OCI-LY7 (cell line): ENCODE data around the gene C11orf58.

Experiments used
- CTCF ChIP-seq: fragments of 200-600 bp; sonication (generic); conservative IDR thresholded peaks from 2 replicates; pipeline ENCODE4 v1.5.1; 2014; ENCODE audit warnings: mild to moderate bottlenecking, antibody characterized with exemption, low read length, moderate library complexity, mixed read lengths
- EZH2phosphoT487 ChIP-seq: fragments of 200-600 bp; sonication (generic); IDR thresholded peaks from 2 replicates; pipeline ENCODE4 v1.6.1; 2018; ENCODE audit warnings: low read depth, borderline replicate concordance, mild to moderate bottlenecking, mixed run types, antibody characterized with exemption, low read length, moderate library complexity, mixed read lengths

DNA sequence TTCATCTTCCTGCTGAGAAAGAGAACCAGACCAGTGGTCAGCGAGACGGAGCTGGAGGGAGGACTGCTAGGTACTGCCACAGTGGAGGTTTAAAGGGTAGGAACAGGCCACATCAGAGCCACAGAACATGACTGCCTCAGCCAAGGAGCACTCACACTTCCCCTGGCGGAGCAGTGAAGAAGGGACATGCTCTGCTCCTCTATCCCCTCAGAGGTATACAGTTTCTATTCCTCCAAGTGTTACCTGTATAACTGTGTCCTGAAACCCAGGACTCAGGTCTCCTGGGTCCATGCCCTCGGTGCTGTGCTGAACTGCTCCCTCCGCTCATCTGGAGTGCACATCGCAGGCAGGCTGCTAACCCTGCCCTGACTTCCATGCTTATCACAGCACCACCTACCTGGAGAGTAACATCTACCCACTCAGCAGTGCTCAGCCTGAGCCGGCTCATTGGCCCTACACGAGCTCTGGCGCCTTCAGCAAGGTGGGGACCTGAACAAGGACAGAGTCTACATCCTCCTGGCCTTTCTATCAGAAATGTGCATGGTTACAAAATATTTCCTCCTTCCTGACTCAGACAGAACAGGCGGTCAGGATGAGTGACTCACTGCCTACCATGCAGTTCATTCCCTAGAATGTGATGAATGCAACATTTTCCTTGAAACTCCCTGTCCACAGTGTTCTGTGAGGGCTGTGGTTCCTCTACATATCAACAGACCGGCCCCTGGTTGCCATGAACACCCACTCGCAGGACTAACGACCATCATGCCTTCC is 52.9 kb downstream of the C11orf58 start:
- TF ChIP-seq CTCF: no peak
- TF ChIP-seq EZH2phosphoT487: no peak
